ENCODE measurements around the gene IRF9. TPM values are rescaled to one million over a fixed set of nuclear protein-coding genes. Genes with fewer than 3 reads are reported as not detected.

IRF9 gene
- total and polyA plus RNA-seq, 2 of the 13 experiments (the other 11 are each of a cell fraction or from before 2014, with no cell fraction given): 14.9 to 49.7 TPM

GRCh38 chr14:24212924-24213865, 52.1 kb downstream of the IRF9 start, which contains the start of gene CHMP4A (continued):
- TF ChIP-seq AHR (CRISPR knock-in tag; IDR thresholded peaks at IDR 0.05) (peak; percentile 83; the same call in 1 of the 2 replicates), ZNF784 (CRISPR knock-in tag; IDR thresholded peaks at IDR 0.05; ENCODE audit: borderline replicate concordance) (peak; percentile 98), PITX1 (CRISPR knock-in tag; IDR thresholded peaks at IDR 0.05) (peak; percentile 86), TCF7 (IDR thresholded peaks at IDR 0.05; ENCODE audit: low read depth) (peak; percentile 15; the same call in 1 of the 2 replicates), HHEX (CRISPR knock-in tag; IDR thresholded peaks at IDR 0.05) (peak; percentile 58; the same call in 1 of the 2 replicates), ZNF7 (CRISPR knock-in tag; IDR thresholded peaks at IDR 0.05) (peak; percentile 38; the same call in 1 of the 2 replicates), NAIF1 (CRISPR knock-in tag; IDR thresholded peaks at IDR 0.05; ENCODE audit: borderline replicate concordance) (peak; percentile 71; the same call in 1 of the 2 replicates), ZNF670 (CRISPR knock-in tag; IDR thresholded peaks at IDR 0.05; ENCODE audit: borderline replicate concordance) (no peak), ZSCAN20 (CRISPR knock-in tag; IDR thresholded peaks at IDR 0.05; ENCODE audit: borderline replicate concordance) (peak; percentile 92; the same call in 1 of the 2 replicates), ETV5 (CRISPR knock-in tag; IDR thresholded peaks at IDR 0.05; ENCODE audit: borderline replicate concordance) (peak; percentile 94), SALL1 (CRISPR knock-in tag; IDR thresholded peaks at IDR 0.05) (peak; percentile 97), KLF12 (CRISPR knock-in tag; IDR thresholded peaks at IDR 0.05; ENCODE audit: borderline replicate concordance) (peak; percentile 99), EHMT2 (IDR thresholded peaks at IDR 0.05; ENCODE audit: borderline replicate concordance, low read depth, low read length) (no peak), ATM (IDR thresholded peaks at IDR 0.05; ENCODE audit: borderline replicate concordance) (no peak), MIER3 (CRISPR knock-in tag; IDR thresholded peaks at IDR 0.05; ENCODE audit: borderline replicate concordance) (peak; percentile 99; the same call in 1 of the 2 replicates)
- TF ChIP-seq, protein P1, sequence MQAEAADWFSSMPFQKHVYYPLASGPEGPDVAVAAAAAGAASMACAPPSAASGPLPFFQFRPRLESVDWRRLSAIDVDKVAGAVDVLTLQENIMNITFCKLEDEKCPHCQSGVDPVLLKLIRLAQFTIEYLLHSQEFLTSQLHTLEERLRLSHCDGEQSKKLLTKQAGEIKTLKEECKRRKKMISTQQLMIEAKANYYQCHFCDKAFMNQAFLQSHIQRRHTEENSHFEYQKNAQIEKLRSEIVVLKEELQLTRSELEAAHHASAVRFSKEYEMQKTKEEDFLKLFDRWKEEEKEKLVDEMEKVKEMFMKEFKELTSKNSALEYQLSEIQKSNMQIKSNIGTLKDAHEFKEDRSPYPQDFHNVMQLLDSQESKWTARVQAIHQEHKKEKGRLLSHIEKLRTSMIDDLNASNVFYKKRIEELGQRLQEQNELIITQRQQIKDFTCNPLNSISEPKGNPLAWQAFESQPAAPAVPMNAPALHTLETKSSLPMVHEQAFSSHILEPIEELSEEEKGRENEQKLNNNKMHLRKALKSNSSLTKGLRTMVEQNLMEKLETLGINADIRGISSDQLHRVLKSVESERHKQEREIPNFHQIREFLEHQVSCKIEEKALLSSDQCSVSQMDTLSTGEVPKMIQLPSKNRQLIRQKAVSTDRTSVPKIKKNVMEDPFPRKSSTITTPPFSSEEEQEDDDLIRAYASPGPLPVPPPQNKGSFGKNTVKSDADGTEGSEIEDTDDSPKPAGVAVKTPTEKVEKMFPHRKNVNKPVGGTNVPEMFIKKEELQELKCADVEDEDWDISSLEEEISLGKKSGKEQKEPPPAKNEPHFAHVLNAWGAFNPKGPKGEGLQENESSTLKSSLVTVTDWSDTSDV (CRISPR knock-in tag; IDR thresholded peaks at IDR 0.05): peak; percentile 97
- TF ChIP-seq, protein P2, sequence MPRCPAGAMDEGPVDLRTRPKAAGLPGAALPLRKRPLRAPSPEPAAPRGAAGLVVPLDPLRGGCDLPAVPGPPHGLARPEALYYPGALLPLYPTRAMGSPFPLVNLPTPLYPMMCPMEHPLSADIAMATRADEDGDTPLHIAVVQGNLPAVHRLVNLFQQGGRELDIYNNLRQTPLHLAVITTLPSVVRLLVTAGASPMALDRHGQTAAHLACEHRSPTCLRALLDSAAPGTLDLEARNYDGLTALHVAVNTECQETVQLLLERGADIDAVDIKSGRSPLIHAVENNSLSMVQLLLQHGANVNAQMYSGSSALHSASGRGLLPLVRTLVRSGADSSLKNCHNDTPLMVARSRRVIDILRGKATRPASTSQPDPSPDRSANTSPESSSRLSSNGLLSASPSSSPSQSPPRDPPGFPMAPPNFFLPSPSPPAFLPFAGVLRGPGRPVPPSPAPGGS (CRISPR knock-in tag; IDR thresholded peaks at IDR 0.05): peak; percentile 98
- TF ChIP-seq, protein P3, sequence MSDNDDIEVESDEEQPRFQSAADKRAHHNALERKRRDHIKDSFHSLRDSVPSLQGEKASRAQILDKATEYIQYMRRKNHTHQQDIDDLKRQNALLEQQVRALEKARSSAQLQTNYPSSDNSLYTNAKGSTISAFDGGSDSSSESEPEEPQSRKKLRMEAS (IDR thresholded peaks at IDR 0.05): no peak
- TF ChIP-seq, protein P4, sequence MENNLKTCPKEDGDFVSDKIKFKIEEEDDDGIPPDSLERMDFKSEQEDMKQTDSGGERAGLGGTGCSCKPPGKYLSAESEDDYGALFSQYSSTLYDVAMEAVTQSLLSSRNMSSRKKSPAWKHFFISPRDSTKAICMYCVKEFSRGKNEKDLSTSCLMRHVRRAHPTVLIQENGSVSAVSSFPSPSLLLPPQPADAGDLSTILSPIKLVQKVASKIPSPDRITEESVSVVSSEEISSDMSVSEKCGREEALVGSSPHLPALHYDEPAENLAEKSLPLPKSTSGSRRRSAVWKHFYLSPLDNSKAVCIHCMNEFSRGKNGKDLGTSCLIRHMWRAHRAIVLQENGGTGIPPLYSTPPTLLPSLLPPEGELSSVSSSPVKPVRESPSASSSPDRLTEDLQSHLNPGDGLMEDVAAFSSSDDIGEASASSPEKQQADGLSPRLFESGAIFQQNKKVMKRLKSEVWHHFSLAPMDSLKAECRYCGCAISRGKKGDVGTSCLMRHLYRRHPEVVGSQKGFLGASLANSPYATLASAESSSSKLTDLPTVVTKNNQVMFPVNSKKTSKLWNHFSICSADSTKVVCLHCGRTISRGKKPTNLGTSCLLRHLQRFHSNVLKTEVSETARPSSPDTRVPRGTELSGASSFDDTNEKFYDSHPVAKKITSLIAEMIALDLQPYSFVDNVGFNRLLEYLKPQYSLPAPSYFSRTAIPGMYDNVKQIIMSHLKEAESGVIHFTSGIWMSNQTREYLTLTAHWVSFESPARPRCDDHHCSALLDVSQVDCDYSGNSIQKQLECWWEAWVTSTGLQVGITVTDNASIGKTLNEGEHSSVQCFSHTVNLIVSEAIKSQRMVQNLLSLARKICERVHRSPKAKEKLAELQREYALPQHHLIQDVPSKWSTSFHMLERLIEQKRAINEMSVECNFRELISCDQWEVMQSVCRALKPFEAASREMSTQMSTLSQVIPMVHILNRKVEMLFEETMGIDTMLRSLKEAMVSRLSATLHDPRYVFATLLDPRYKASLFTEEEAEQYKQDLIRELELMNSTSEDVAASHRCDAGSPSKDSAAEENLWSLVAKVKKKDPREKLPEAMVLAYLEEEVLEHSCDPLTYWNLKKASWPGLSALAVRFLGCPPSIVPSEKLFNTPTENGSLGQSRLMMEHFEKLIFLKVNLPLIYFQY (CRISPR knock-in tag; IDR thresholded peaks at IDR 0.05; ENCODE audit: borderline replicate concordance): peak; percentile 43

Measured in HepG2 (cell line).